Inferior parietal cortex (tissue), 1 donor: Measurements from ENCODE around the gene RAX.

Source experiments
- DNase-seq: peaks from one replicate; pipeline ENCODE4 v3.0.0-alpha.2; 2016; ENCODE audit errors: extremely low spot score

The RAX gene

GRCh38 chr18:59272891-59273758 lies at the start of gene RAX:
Gene RAX (minus strand): TSS chr18:59273454. CDS start chr18:59273206, 248 bp downstream.
- DNase-seq = no peak

GRCh38 chr18:59318460-59319050 lies 45.3 kb upstream of the RAX start, which contains the start of gene CPLX4:
Gene CPLX4 (minus strand): TSS chr18:59318649. CDS start chr18:59318462, 187 bp downstream.
- DNase-seq = no peak

DNA sequence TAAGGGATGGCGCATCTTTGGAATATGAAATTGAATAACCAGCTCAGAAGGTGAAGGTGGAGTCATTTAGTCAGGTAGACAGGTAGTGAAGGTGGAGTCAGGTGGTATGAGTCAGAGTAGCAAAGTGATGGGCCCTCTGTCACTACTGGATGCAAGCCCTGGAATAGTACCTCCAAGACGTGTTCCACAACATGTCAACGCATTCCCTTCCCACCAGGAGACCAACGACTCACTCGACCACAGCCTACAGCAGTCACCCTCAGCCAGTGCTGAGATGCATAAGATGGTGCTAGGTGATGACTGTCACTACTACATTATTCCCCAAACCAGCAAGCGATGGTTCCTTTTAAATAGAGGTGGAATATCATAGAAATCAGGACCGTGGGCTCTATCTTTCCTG lies 38.4 kb upstream of the RAX start:
- DNase-seq = no peak

GRCh38 chr18:59308938-59309260 lies 35.6 kb upstream of the RAX start:
- no peak for DNase-seq

GRCh38 chr18:59308248-59308937 lies 35.1 kb upstream of the RAX start:
- DNase-seq = peak; percentile 43

DNA sequence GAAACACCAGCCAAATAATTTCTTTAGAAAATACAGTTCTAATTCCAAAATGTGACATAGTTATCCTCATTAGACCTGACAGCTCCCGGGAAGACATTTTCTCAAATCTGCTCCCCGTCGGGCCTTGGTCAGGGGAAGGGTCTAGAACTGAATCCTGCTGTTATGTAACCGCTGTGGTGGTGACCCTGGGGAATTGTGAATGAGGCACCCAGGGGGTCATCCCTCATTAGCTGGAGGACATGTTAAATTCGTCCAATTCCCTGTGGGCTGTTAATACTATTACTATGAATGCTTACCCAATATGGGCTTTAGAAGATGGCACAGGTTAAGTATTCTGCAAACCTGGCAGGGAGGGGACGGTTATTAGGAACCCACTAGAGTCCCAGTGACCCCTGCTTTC lies 33.4 kb upstream of the RAX start:
- DNase-seq = no peak

DNA sequence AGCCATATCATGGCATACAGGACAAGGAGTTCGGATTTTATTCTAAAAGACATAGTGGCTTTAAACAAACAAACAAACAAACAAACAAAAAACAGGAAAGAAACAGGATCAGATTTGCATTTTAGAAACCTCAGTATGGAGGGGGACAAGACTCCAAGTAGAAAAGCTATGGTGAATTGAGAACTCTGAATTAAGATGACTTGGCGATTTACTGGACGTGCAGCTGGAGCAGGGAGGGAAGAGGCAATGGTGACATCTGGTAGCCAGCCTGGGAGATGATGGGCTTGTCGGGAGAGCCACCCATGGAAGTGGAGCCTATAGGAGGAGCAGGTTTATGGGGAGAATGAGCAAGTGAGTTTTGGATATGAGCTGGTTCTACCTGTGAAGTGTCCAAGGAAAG lies 32.0 kb upstream of the RAX start:
- DNase-seq = no peak

DNA sequence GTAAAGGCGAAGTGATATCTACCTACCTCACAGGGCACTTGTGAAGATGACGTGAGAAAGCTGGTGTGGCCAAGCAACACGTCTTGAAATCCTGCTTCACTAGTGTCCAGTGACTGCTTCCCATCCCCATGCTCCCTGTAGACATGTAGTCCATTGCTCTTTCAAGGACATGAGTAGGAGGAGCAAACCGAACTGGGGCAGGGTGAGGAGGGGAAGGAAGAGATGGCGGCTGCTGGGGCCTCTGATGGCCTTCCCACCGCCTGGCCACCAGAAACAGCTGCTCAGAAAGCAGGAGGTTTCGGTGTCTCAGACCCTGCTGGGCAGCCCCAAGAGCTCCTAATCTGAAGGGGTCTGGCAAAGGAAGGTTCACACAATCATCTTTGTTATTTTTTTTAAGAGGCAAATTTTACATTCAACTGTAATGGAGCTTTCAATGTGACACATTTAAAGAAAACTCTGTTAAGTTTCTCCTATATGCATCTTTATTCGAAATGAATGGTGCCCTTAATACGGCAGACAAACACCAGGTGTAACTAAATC lies 30.5 kb upstream of the RAX start:
- DNase-seq = no peak

- DNase-seq = no peak
These were observed 29.8 kb upstream of the RAX start for GRCh38 chr18:59303006-59303405.

GRCh38 chr18:59301929-59302328 lies 28.7 kb upstream of the RAX start:
- DNase-seq = no peak

GRCh38 chr18:59300676-59301285 lies 27.5 kb upstream of the RAX start:
- no peak for DNase-seq

DNA sequence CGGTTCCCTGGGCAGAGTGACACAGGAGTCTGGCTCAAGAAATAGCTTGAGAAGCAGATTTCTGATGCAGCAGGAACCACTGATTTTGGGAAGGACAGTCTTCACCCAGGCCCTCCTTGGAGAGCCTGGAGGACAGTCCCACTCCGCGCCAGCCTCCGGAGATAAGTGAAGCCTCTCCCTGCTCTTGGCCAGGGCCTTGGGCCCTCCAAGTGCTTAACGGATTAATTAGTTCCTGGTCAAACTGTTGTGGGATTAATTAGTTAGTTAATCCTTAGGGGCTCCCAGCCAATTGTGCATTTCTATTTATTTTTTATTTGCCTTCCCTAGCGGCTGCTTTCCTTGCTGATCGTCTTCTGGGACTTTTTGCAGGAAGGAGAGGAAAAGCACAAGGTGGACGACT lies 25.6 kb upstream of the RAX start:
- DNase-seq = no peak

DNA sequence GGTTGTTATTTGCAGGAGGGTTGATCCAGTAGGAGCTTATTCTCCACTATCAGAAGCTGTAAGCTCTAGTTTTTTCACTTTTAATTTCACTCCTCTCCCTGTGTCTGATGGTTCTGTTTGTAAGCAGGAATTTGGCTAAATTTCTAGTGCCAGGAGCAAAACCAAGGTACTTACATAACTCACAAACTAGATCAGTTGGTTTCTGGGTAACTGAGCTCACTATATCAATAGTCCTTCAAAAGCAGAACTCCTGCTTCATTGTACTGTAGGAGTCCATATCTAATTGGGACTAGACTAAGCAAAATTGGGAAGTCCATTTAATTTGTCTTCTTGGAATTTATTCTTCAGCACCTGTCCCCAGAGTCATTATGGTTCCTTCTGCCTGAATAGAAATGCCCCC lies 20.1 kb upstream of the RAX start:
- no peak for DNase-seq

DNA sequence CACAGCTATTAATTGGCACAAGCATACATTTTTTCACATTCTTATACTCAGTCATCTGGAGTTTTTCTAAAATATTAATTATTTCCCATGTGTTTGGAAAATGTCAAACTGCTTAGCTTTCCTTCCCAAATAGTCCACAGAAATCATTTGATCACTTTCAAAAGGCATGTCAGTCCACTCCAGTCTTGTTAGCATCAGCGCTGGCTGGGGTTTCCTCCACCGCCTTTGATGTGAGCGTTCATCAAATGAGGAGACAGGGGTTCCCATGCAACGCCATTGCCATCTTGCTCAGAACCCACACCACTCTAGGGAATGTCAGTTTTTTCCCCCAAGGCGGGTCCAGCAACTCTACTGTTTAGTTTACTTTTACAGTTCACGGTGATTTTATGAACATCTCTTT lies 13.1 kb upstream of the RAX start:
- no peak for DNase-seq

DNA sequence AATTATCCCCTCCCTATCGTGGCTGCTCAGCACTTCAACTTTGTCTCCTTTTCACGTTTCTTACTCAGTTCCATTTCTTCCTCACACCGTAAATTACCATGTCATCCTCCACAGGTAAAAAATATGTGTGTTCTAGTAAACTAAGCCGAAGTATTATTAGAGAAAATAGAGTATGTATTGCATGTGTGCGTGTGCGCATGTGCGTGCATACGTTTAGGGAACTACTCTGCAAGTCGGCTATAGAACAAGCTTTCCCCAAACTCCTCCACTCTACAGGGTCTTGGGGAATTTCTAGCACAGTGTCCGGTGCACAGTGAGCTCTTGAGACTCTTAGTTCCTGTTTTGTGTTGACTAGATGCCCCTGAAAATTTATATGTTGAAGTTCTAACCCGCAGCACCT lies 9.1 kb upstream of the RAX start:
- DNase-seq = no peak

- DNase-seq = no peak
These were observed 6.5 kb upstream of the RAX start for GRCh38 chr18:59279722-59280121.

GRCh38 chr18:59279193-59279592 lies 5.9 kb upstream of the RAX start:
- no peak for DNase-seq

GRCh38 chr18:59278793-59279192 lies 5.5 kb upstream of the RAX start:
- no peak for DNase-seq

GRCh38 chr18:59276047-59276446 lies 2.8 kb upstream of the RAX start:
- no peak for DNase-seq

GRCh38 chr18:59275406-59275949 lies 2.2 kb upstream of the RAX start:
- DNase-seq = no peak

DNA sequence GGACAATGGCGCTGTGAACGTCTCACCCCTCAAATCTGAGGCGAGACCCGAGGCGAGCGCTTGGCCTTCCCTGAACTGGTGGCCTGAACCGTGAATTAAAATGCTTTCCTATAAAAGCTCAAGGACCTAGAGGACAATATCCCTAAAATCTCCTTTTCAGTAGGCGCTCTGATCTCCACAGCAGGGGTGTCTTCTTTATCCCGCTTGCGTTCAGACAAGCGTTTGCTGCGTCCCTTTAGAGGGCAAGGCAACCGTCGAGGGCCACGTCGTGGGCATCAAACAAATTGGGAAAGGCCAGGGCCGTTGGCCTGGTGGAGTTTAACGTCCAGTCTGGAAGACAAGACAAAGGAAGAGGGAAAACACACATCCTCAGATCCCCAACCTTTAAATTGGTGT lies 1.3 kb upstream of the RAX start:
- no peak for DNase-seq
